ENCODE measurements around the gene TXLNA.
"Not testable (repeated sequence)": the region's sequence is repeated elsewhere in the genome, so short reads cannot be mapped to it uniquely, and the experiment has no call there.

Gene TXLNA

GRCh38 chr1:32179443-32180185 lies at the start of gene TXLNA:
Gene TXLNA (plus strand): TSS chr1:32179675. CDS start chr1:32180346, 671 bp downstream.
- DNase-seq (ENCODE audit: low read depth in 2 of 2, low spot score in 1 of 2) = peak; percentile 71 to 79

GRCh38 chr1:32133950-32134280 lies 45.6 kb upstream of the TXLNA start:
- not testable (repeated sequence) for DNase-seq (ENCODE audit: low read depth in 2 of 2, low spot score in 1 of 2)

GRCh38 chr1:32137111-32137510 lies 42.4 kb upstream of the TXLNA start:
- no peak for DNase-seq (ENCODE audit: low read depth in 2 of 2, low spot score in 1 of 2)

GRCh38 chr1:32138965-32139364 lies 40.5 kb upstream of the TXLNA start:
- no peak for DNase-seq (ENCODE audit: low read depth in 2 of 2, low spot score in 1 of 2)

- no peak for DNase-seq (ENCODE audit: low read depth in 2 of 2, low spot score in 1 of 2)
These were observed 36.8 kb upstream of the TXLNA start for GRCh38 chr1:32142446-32143301.

- not testable (repeated sequence) for DNase-seq (ENCODE audit: low read depth in 2 of 2, low spot score in 1 of 2)
These were observed 36.2 kb upstream of the TXLNA start for GRCh38 chr1:32143302-32143695.

- DNase-seq (ENCODE audit: low read depth in 2 of 2, low spot score in 1 of 2) = no peak
These were observed 35.4 kb upstream of the TXLNA start for GRCh38 chr1:32144033-32144432.

GRCh38 chr1:32147799-32148198 lies 31.7 kb upstream of the TXLNA start:
- not testable (repeated sequence) for DNase-seq (ENCODE audit: low read depth in 2 of 2, low spot score in 1 of 2)

- DNase-seq (ENCODE audit: low read depth in 2 of 2, low spot score in 1 of 2) = no peak
These were observed 28.6 kb upstream of the TXLNA start for GRCh38 chr1:32150847-32151246.

GRCh38 chr1:32151319-32151787 lies 28.1 kb upstream of the TXLNA start:
- DNase-seq (ENCODE audit: low read depth in 2 of 2, low spot score in 1 of 2) = no peak

GRCh38 chr1:32159189-32159588 lies 20.3 kb upstream of the TXLNA start:
- DNase-seq (ENCODE audit: low read depth in 2 of 2, low spot score in 1 of 2) = no peak

- DNase-seq (ENCODE audit: low read depth in 2 of 2, low spot score in 1 of 2) = no peak
These were observed 16.1 kb upstream of the TXLNA start for GRCh38 chr1:32163405-32163804.

GRCh38 chr1:32165633-32166032 lies 13.8 kb upstream of the TXLNA start:
- not testable (repeated sequence) for DNase-seq (ENCODE audit: low read depth in 2 of 2, low spot score in 1 of 2)

GRCh38 chr1:32170991-32171390 lies 8.5 kb upstream of the TXLNA start:
- no peak for DNase-seq (ENCODE audit: low read depth in 2 of 2, low spot score in 1 of 2)

- DNase-seq (ENCODE audit: low read depth in 2 of 2, low spot score in 1 of 2) = no peak
These were observed 6.7 kb upstream of the TXLNA start for GRCh38 chr1:32172621-32173245.

GRCh38 chr1:32178380-32179192 lies 889 bp upstream of the TXLNA start:
- no peak for DNase-seq (ENCODE audit: low read depth in 2 of 2, low spot score in 1 of 2)

GRCh38 chr1:32179193-32179442 lies 357 bp upstream of the TXLNA start:
- no peak for DNase-seq (ENCODE audit: low read depth in 2 of 2, low spot score in 1 of 2)

GRCh38 chr1:32180186-32181060 lies 948 bp downstream of the TXLNA start:
- DNase-seq (ENCODE audit: low read depth in 2 of 2, low spot score in 1 of 2) = no peak

GRCh38 chr1:32181065-32181464 lies 1.6 kb downstream of the TXLNA start:
- DNase-seq (ENCODE audit: low read depth in 2 of 2, low spot score in 1 of 2) = no peak

- no peak for DNase-seq (ENCODE audit: low read depth in 2 of 2, low spot score in 1 of 2)
These were observed 2.1 kb downstream of the TXLNA start for GRCh38 chr1:32181563-32181962.
